ENCODE measurements around the gene ACY1. TPM values are rescaled to one million over a fixed set of nuclear protein-coding genes. Genes with fewer than 3 reads are reported as not detected.

Gene ACY1
- total and polyA plus RNA-seq, 2 donors (not counting 3 experiments of a cell fraction or from before 2014, with no cell fraction given): 13.4 to 32.9 TPM

- Histone ChIP-seq H3K4me1 (ENCODE audit: control insufficient read depth, extremely low read depth, insufficient read depth, low read length) (peaks cover 4% of the 10 kb centered on the region), H4K20me1 (replicated peaks; ENCODE audit: control insufficient read depth, extremely low read depth, insufficient read depth, low read length) (no peaks in the 10 kb centered on the region), H3K4me2 (ENCODE audit: insufficient read depth, low read length) (no peak overlapping the region), H3K36me3 (ENCODE audit: control insufficient read depth in 2 of 2, extremely low read depth in 1 of 2, insufficient read depth in 2 of 2, low read length in 2 of 2) (peaks cover 0 to 2% of the 10 kb centered on the region in 2 experiments), H2AFZ (ENCODE audit: low read depth, low read length) (no peak overlapping the region), H3K27me3 (ENCODE audit: control insufficient read depth in 2 of 2, insufficient read depth in 2 of 2, low read length in 2 of 2) (no peaks in the 10 kb centered on the region), H3K79me2 (ENCODE audit: control insufficient read depth, insufficient read depth, low read length) (no peaks in the 10 kb centered on the region), H3K27ac (ENCODE audit: insufficient read depth, low read depth, low read length) (no peak overlapping the region), H3K9me3 (replicated peaks; ENCODE audit: control insufficient read depth, insufficient read depth, low read length) (no peaks in the 10 kb centered on the region), H3K9ac (replicated peaks; ENCODE audit: extremely low read depth, insufficient read depth, low read length) (no peak overlapping the region), H3K9me1 (replicated peaks; ENCODE audit: control insufficient read depth, extremely low read depth, insufficient read depth, low read length) (no peaks in the 10 kb centered on the region), H3K4me3 (replicated peaks in 1 of 3; ENCODE audit: insufficient read depth in 1 of 3, low read depth in 1 of 3, low read length in 3 of 3) (no peak overlapping the region)
- ChIA-PET POLR2A (no interaction called here), CTCF (interaction anchor here (0.7 to 4.1 kb wide), 3 partner anchors 9 to 18 kb away, joined by 3 to 20 read pairs (median 3); partner anchors contain the start of genes ABHD14A and ABHD14B)
- intact Hi-C loops (cut with micrococcal nuclease): no loop called here
- BruUV-seq (replicated peaks): no TSS peak
- dilution Hi-C loops (cut with MboI; ENCODE audit: extremely low pct_ligation_motif_present, low sequenced_read_pairs): no loop called here
- FAIRE-seq (no peak), DNase-seq (ENCODE audit: low read depth, low spot score) (no peak)
- TF ChIP-seq MAX (IDR thresholded peaks at IDR 0.05; ENCODE audit: insufficient read depth, insufficient read length) (no peak), FOS (IDR thresholded peaks at IDR 0.05; ENCODE audit: borderline replicate concordance, insufficient read depth, low read length) (no peak), GATA2 (IDR thresholded peaks at IDR 0.05; ENCODE audit: insufficient read depth, insufficient read length, low read depth, low read length) (no peak), POLR2A (IDR thresholded peaks at IDR 0.05; ENCODE audit: low read depth, low read length) (no peak), JUN (IDR thresholded peaks at IDR 0.05; ENCODE audit: borderline replicate concordance, insufficient read depth, insufficient read length, low read depth) (no peak), MYC (IDR thresholded peaks at IDR 0.05; ENCODE audit: low read depth, low read length) (no peak), EZH2 (IDR thresholded peaks at IDR 0.05; ENCODE audit: borderline replicate concordance, low read depth, low read length, severe bottlenecking) (no peak)
Observed at GRCh38 chr3:51963951-51964451, 19.3 kb upstream of the ACY1 start.

DNA sequence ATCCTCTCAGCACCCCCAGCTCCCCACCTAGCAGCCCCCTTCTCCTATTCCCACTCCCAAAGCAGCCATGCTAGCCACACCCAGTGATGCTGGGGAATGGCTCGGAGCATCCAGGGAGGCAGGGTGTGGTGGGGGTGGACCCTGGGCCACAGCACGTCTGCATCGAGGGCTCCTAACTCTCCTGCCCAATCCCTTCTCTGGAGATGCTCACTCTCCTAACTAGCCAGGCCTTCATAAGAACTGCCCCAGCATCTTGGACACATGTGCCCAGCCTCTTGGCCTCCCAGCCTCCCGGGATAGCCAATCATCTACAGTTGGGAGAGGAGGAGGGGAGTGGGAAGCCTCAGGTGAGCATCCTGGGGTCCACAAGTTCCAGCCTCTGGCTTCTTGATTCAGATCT lies 18.8 kb upstream of the ACY1 start:
- peaks cover 4% of the 10 kb centered on the region for H3K4me1 ChIP-seq (ENCODE audit: control insufficient read depth, extremely low read depth, insufficient read depth, low read length)
- no peak overlapping the region for H3K9ac ChIP-seq (replicated peaks; ENCODE audit: extremely low read depth, insufficient read depth, low read length)
- no peak for FAIRE-seq
- no peak overlapping the region for H2AFZ ChIP-seq (ENCODE audit: low read depth, low read length)
- dilution Hi-C loops (cut with MboI; ENCODE audit: extremely low pct_ligation_motif_present, low sequenced_read_pairs) (no loop called here), intact Hi-C loops (cut with micrococcal nuclease) (no loop called here)
- H4K20me1 ChIP-seq (replicated peaks; ENCODE audit: control insufficient read depth, extremely low read depth, insufficient read depth, low read length): no peaks in the 10 kb centered on the region
- H3K9me1 ChIP-seq (replicated peaks; ENCODE audit: control insufficient read depth, extremely low read depth, insufficient read depth, low read length): no peaks in the 10 kb centered on the region
- H3K4me2 ChIP-seq (ENCODE audit: insufficient read depth, low read length): no peak overlapping the region
- ChIA-PET POLR2A (no interaction called here), CTCF (interaction anchor here (0.7 to 4.1 kb wide), 3 partner anchors 9 to 18 kb away, joined by 3 to 20 read pairs (median 3); partner anchors contain the start of genes ABHD14A and ABHD14B)
- H3K9me3 ChIP-seq (replicated peaks; ENCODE audit: control insufficient read depth, insufficient read depth, low read length): no peaks in the 10 kb centered on the region
- H3K4me3 ChIP-seq (replicated peaks in 1 of 3; ENCODE audit: insufficient read depth in 1 of 3, low read depth in 1 of 3, low read length in 3 of 3): no peak overlapping the region
- no peak for DNase-seq (ENCODE audit: low read depth, low spot score)
- TF ChIP-seq POLR2AphosphoS5 (IDR thresholded peaks at IDR 0.05; ENCODE audit: insufficient read depth, low read depth, low read length) (no peak), MYC (IDR thresholded peaks at IDR 0.05; ENCODE audit: low read depth, low read length) (no peak), GATA2 (IDR thresholded peaks at IDR 0.05; ENCODE audit: insufficient read depth, insufficient read length, low read depth, low read length) (no peak), EZH2 (IDR thresholded peaks at IDR 0.05; ENCODE audit: borderline replicate concordance, low read depth, low read length, severe bottlenecking) (no peak), MAX (IDR thresholded peaks at IDR 0.05; ENCODE audit: insufficient read depth, insufficient read length) (no peak)
- TF ChIP-seq, protein P1, sequence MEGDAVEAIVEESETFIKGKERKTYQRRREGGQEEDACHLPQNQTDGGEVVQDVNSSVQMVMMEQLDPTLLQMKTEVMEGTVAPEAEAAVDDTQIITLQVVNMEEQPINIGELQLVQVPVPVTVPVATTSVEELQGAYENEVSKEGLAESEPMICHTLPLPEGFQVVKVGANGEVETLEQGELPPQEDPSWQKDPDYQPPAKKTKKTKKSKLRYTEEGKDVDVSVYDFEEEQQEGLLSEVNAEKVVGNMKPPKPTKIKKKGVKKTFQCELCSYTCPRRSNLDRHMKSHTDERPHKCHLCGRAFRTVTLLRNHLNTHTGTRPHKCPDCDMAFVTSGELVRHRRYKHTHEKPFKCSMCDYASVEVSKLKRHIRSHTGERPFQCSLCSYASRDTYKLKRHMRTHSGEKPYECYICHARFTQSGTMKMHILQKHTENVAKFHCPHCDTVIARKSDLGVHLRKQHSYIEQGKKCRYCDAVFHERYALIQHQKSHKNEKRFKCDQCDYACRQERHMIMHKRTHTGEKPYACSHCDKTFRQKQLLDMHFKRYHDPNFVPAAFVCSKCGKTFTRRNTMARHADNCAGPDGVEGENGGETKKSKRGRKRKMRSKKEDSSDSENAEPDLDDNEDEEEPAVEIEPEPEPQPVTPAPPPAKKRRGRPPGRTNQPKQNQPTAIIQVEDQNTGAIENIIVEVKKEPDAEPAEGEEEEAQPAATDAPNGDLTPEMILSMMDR (IDR thresholded peaks at IDR 0.05; ENCODE audit: extremely low read depth in 1 of 2, insufficient read depth in 1 of 2, low read depth in 1 of 2, low read length in 2 of 2): no peak
- H3K27ac ChIP-seq (ENCODE audit: insufficient read depth, low read depth, low read length): no peak overlapping the region
- H3K79me2 ChIP-seq (ENCODE audit: control insufficient read depth, insufficient read depth, low read length): no peaks in the 10 kb centered on the region
- H3K27me3 ChIP-seq (ENCODE audit: control insufficient read depth in 2 of 2, insufficient read depth in 2 of 2, low read length in 2 of 2): no peaks in the 10 kb centered on the region
- H3K36me3 ChIP-seq (ENCODE audit: control insufficient read depth in 2 of 2, extremely low read depth in 1 of 2, insufficient read depth in 2 of 2, low read length in 2 of 2): no peaks in the 10 kb centered on the region
- BruUV-seq (replicated peaks): no TSS peak

Data from endothelial cell of umbilical vein (primary cell).